ENCODE results near the gene CACNG6.
"Not testable (repeated sequence)": the region's sequence is repeated elsewhere in the genome, so short reads cannot be mapped to it uniquely, and the experiment has no call there.

The CACNG6 gene

GRCh38 chr19:53991224-53992113 is at the start of gene CACNG6:
Gene CACNG6 (plus strand): TSS chr19:53991637. CDS start chr19:53992878, 1,241 bp downstream.
- in situ Hi-C loops (cut with MboI; ENCODE audit: low sequenced_read_pairs), result no loop called here

- in situ Hi-C loops (cut with MboI; ENCODE audit: low sequenced_read_pairs), result no loop called here
These were observed 49.2 kb upstream of the CACNG6 start for GRCh38 chr19:53942001-53942786.

GRCh38 chr19:53944416-53944815 is 47.0 kb upstream of the CACNG6 start:
- in situ Hi-C loops (cut with MboI; ENCODE audit: low sequenced_read_pairs), result no loop called here

GRCh38 chr19:53944933-53945332 is 46.5 kb upstream of the CACNG6 start:
- in situ Hi-C loops (cut with MboI; ENCODE audit: low sequenced_read_pairs), result no loop called here

GRCh38 chr19:53945441-53945840 is 46.0 kb upstream of the CACNG6 start:
- in situ Hi-C loops (cut with MboI; ENCODE audit: low sequenced_read_pairs), result no loop called here

GRCh38 chr19:53945998-53946397 is 45.4 kb upstream of the CACNG6 start:
- in situ Hi-C loops (cut with MboI; ENCODE audit: low sequenced_read_pairs), result no loop called here

GRCh38 chr19:53947624-53948023 is 43.8 kb upstream of the CACNG6 start:
- in situ Hi-C loops (cut with MboI; ENCODE audit: low sequenced_read_pairs), result no loop called here

GRCh38 chr19:53948611-53949010 is 42.8 kb upstream of the CACNG6 start:
- in situ Hi-C loops (cut with MboI; ENCODE audit: low sequenced_read_pairs), result not testable (repeated sequence)

- in situ Hi-C loops (cut with MboI; ENCODE audit: low sequenced_read_pairs), result no loop called here
These were observed 40.0 kb upstream of the CACNG6 start for GRCh38 chr19:53951436-53951835.

GRCh38 chr19:53951947-53952346 is 39.5 kb upstream of the CACNG6 start:
- in situ Hi-C loops (cut with MboI; ENCODE audit: low sequenced_read_pairs), result no loop called here

GRCh38 chr19:53953383-53953782 is 38.1 kb upstream of the CACNG6 start:
- in situ Hi-C loops (cut with MboI; ENCODE audit: low sequenced_read_pairs), result no loop called here

GRCh38 chr19:53957448-53958167 is 33.8 kb upstream of the CACNG6 start:
- in situ Hi-C loops (cut with MboI; ENCODE audit: low sequenced_read_pairs), result no loop called here

GRCh38 chr19:53958168-53958571 is 33.3 kb upstream of the CACNG6 start:
- in situ Hi-C loops (cut with MboI; ENCODE audit: low sequenced_read_pairs), result no loop called here

- in situ Hi-C loops (cut with MboI; ENCODE audit: low sequenced_read_pairs), result no loop called here
These were observed 32.3 kb upstream of the CACNG6 start for GRCh38 chr19:53958823-53959757.

GRCh38 chr19:53960187-53960586 is 31.2 kb upstream of the CACNG6 start:
- in situ Hi-C loops (cut with MboI; ENCODE audit: low sequenced_read_pairs), result no loop called here

GRCh38 chr19:53960886-53961285 is 30.6 kb upstream of the CACNG6 start:
- in situ Hi-C loops (cut with MboI; ENCODE audit: low sequenced_read_pairs), result no loop called here

- in situ Hi-C loops (cut with MboI; ENCODE audit: low sequenced_read_pairs), result no loop called here
These were observed 29.7 kb upstream of the CACNG6 start for GRCh38 chr19:53961523-53962356.

GRCh38 chr19:53962887-53963431 is 28.5 kb upstream of the CACNG6 start, which contains the start of gene CACNG8:
Gene CACNG8 (plus strand): TSS chr19:53962937.
- in situ Hi-C loops (cut with MboI; ENCODE audit: low sequenced_read_pairs), result no loop called here

- in situ Hi-C loops (cut with MboI; ENCODE audit: low sequenced_read_pairs), result no loop called here
These were observed 26.3 kb upstream of the CACNG6 start for GRCh38 chr19:53965091-53965490.
